K562 (cell line): ENCODE results near the gene CELSR2. TPM values are rescaled to one million over a fixed set of nuclear protein-coding genes. Genes with fewer than 3 reads are reported as not detected.

Experiments used
- CEBPB ChIP-seq: fragments of 450-650 bp; IDR thresholded peaks from 2 replicates; pipeline ENCODE4 v1.6.1; 2016; ENCODE audit warnings: missing genetic modification characterization, missing compliant biosample characterization
- GABPB1 ChIP-seq: sonication (generic); formaldehyde crosslinking; IDR thresholded peaks from 2 replicates; pipeline ENCODE4 v1.8.0; 2022; ENCODE audit warnings: mild to moderate bottlenecking, missing genetic modification reagents
- HDAC1 ChIP-seq, 2 experiments: fragments of 450-650 bp; IDR thresholded peaks; 2 replicates each; pipeline ENCODE4 v1.6.1; 2016 to 2017; ENCODE audit warnings: inconsistent platforms in 1 of 2, mild to moderate bottlenecking in 1 of 2, moderate library complexity in 1 of 2
- HDAC2 ChIP-seq: fragments of 450-650 bp; IDR thresholded peaks from 2 replicates; pipeline ENCODE4 v1.6.1; 2016; ENCODE audit warnings: mild to moderate bottlenecking
- KDM1A ChIP-seq, 2 experiments: fragments of 450-650 bp; IDR thresholded peaks; 2 replicates each; pipeline ENCODE4 v1.6.1; 2016; ENCODE audit warnings: mild to moderate bottlenecking in 2 of 2
- MEF2D ChIP-seq: conservative IDR thresholded peaks from 2 replicates; pipeline ENCODE4 v1.6.1; 2016; ENCODE audit warnings: low read depth, missing genetic modification characterization, missing compliant biosample characterization
- MNT ChIP-seq, 2 experiments: fragments of 450-650 bp; conservative IDR thresholded peaks; 2 replicates each; pipeline ENCODE4 v1.6.1; 2017; ENCODE audit warnings: mild to moderate bottlenecking in 2 of 2, moderate library complexity in 2 of 2
- RBFOX2 ChIP-seq: fragments of 200-400 bp; formaldehyde crosslinking; IDR thresholded peaks from 2 replicates; pipeline ENCODE4 v1.6.1; 2017; ENCODE audit warnings: low read depth, mild to moderate bottlenecking, low read length, moderate library complexity
- REST ChIP-seq, 2 experiments: fragments of 450-650 bp; formaldehyde crosslinking in 1 of 2; IDR thresholded peaks; 2 replicates each; pipeline versions ENCODE4 v1.4.0 to v1.6.1; 2014 to 2020; ENCODE audit warnings: mild to moderate bottlenecking in 2 of 2, borderline replicate concordance in 1 of 2, low read depth in 1 of 2
- SRSF1 ChIP-seq: fragments of 200-400 bp; formaldehyde crosslinking; IDR thresholded peaks from 2 replicates; pipeline ENCODE4 v1.6.1; 2017; ENCODE audit warnings: mild to moderate bottlenecking, low read depth, low read length, moderate library complexity
- TCF7 ChIP-seq: sonication (generic); IDR thresholded peaks from 2 replicates; pipeline ENCODE4 v1.6.1; 2016; ENCODE audit warnings: antibody characterized with exemption, borderline replicate concordance
- ZKSCAN8 ChIP-seq: fragments of 200-800 bp; sonication (Bioruptor generic); IDR thresholded peaks from 2 replicates; pipeline ENCODE4 v1.6.1; 2016; ENCODE audit warnings: missing genetic modification characterization, missing compliant biosample characterization
- polyA plus RNA-seq, 8 experiments: library from polyadenylated mRNA; depleted of rRNA in 4 of 8; stranded (reverse) in 5 of 8; unstranded in 3 of 8; fragments of >200 nt; fragmentation: Nextera tagmentation in 2 of 8; fragmentation: Illumina TruSeq in 1 of 8; extraction: Ambion mirVana in 2 of 8; extraction: Trizol in 1 of 8; gene quantifications; 2 replicates each; pipeline versions ENCODE4 v1.2.1 to v1.2.3, GENCODE V29; 2011 to 2014; ENCODE audit warnings: inconsistent platforms in 1 of 8, missing spikeins in 1 of 8
- total RNA-seq, 7 experiments: library from RNA; depleted of rRNA in 6 of 7; stranded (reverse); fragments of >200 nt in 6 of 7; fragmentation: Illumina TruSeq in 2 of 7; extraction: Trizol in 2 of 7; gene quantifications; 2 replicates each; pipeline versions ENCODE4 v1.2.1 to v1.2.3, GENCODE V29; 2011 to 2021; ENCODE audit warnings: low replicate concordance in 1 of 7
- TF ChIP-seq, protein P1 (sequence below): sonication (generic); formaldehyde crosslinking; IDR thresholded peaks from 2 replicates; pipeline ENCODE4 v1.8.0; 2023; ENCODE audit warnings: mild to moderate bottlenecking, missing genetic modification reagents

The CELSR2 gene
- total and polyA plus RNA-seq, 9 of the 15 experiments (the other 6 are each of a cell fraction or from before 2014, with no cell fraction given) = 0.31 to 21.9 (median 4.2) TPM

GRCh38 chr1:109298666-109299557, 49.6 kb downstream of the CELSR2 start (continued):
- TF ChIP-seq, protein P1, sequence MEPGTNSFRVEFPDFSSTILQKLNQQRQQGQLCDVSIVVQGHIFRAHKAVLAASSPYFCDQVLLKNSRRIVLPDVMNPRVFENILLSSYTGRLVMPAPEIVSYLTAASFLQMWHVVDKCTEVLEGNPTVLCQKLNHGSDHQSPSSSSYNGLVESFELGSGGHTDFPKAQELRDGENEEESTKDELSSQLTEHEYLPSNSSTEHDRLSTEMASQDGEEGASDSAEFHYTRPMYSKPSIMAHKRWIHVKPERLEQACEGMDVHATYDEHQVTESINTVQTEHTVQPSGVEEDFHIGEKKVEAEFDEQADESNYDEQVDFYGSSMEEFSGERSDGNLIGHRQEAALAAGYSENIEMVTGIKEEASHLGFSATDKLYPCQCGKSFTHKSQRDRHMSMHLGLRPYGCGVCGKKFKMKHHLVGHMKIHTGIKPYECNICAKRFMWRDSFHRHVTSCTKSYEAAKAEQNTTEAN (CRISPR knock-in tag) = no peak
- TF ChIP-seq REST (IDR thresholded peaks at IDR 0.05; ENCODE audit: borderline replicate concordance) (no peak), REST (CRISPR knock-in tag; IDR thresholded peaks at IDR 0.05; ENCODE audit: low read depth) (no peak), KDM1A (IDR thresholded peaks at IDR 0.05) (peak in 1 of 2 experiments; percentile 39; a peak in 1 of 4 replicates), CEBPB (tag) (peak; percentile 91), MEF2D (tag) (0 out of 2 replicates have a peak, but pooled peaks have one; percentile 41), ZKSCAN8 (CRISPR knock-in tag) (peak; percentile 50; the same call in 1 of the 2 replicates), TCF7 (peak; percentile 57; the same call in 1 of the 2 replicates), HDAC2 (peak; percentile 34; the same call in 1 of the 2 replicates), HDAC1 (IDR thresholded peaks at IDR 0.05) (no peak), RBFOX2 (0 out of 2 replicates have a peak, but pooled peaks have one; percentile 31), GABPB1 (CRISPR knock-in tag) (peak; percentile 37; the same call in 1 of the 2 replicates), SRSF1 (no peak), MNT (conservative IDR thresholded peaks at IDR 0.05) (peak; percentile 79 to 83)
